HG03521 (cell line): Measurements from ENCODE around the gene KIAA1328.
"Not testable (repeated sequence)": the region's sequence is repeated elsewhere in the genome, so short reads cannot be mapped to it uniquely, and the experiment has no call there.

Experiments
- ATAC-seq: cut with Tn5 transposase; IDR thresholded peaks from one replicate; pipeline ENCODE4 v1.9.1; 2021; ENCODE audit warnings: mild to moderate bottlenecking, moderate library complexity; ENCODE audit not compliant: unreplicated experiment

The KIAA1328 gene

GRCh38 chr18:36879796-36880195, 50.9 kb downstream of the KIAA1328 start:
- not testable (repeated sequence) for ATAC-seq

GRCh38 chr18:36885981-36886380, 57.1 kb downstream of the KIAA1328 start:
- ATAC-seq: no peak

GRCh38 chr18:36887114-36887513, 58.2 kb downstream of the KIAA1328 start:
- ATAC-seq: no peak

- ATAC-seq: no peak
Measured at GRCh38 chr18:36887864-36888263, 58.9 kb downstream of the KIAA1328 start.

GRCh38 chr18:36888778-36889177, 59.9 kb downstream of the KIAA1328 start:
- ATAC-seq: no peak

- ATAC-seq: no peak
Measured at GRCh38 chr18:36889321-36889720, 60.4 kb downstream of the KIAA1328 start.

GRCh38 chr18:36889742-36890141, 60.8 kb downstream of the KIAA1328 start:
- no peak for ATAC-seq

- no peak for ATAC-seq
Measured at GRCh38 chr18:36890598-36890997, 61.7 kb downstream of the KIAA1328 start.

GRCh38 chr18:36893227-36893626, 64.3 kb downstream of the KIAA1328 start:
- no peak for ATAC-seq

- no peak for ATAC-seq
Measured at GRCh38 chr18:36895606-36896005, 66.7 kb downstream of the KIAA1328 start.

GRCh38 chr18:36897253-36897652, 68.3 kb downstream of the KIAA1328 start:
- ATAC-seq: no peak

GRCh38 chr18:36899289-36899688, 70.4 kb downstream of the KIAA1328 start:
- ATAC-seq: no peak

GRCh38 chr18:36900466-36900865, 71.5 kb downstream of the KIAA1328 start:
- no peak for ATAC-seq

- no peak for ATAC-seq
Measured at GRCh38 chr18:36901277-36901701, 72.4 kb downstream of the KIAA1328 start.

- ATAC-seq: no peak
Measured at GRCh38 chr18:36903215-36903928, 74.4 kb downstream of the KIAA1328 start.

GRCh38 chr18:36905571-36905970, 76.6 kb downstream of the KIAA1328 start:
- ATAC-seq: no peak

GRCh38 chr18:36909282-36909681, 80.4 kb downstream of the KIAA1328 start:
- not testable (repeated sequence) for ATAC-seq

GRCh38 chr18:36912887-36913286, 84.0 kb downstream of the KIAA1328 start:
- ATAC-seq: no peak

GRCh38 chr18:36917907-36918306, 89.0 kb downstream of the KIAA1328 start:
- no peak for ATAC-seq

- ATAC-seq: no peak
Measured at GRCh38 chr18:36929601-36930000, 100.7 kb downstream of the KIAA1328 start.

GRCh38 chr18:36931106-36931505, 102.2 kb downstream of the KIAA1328 start:
- no peak for ATAC-seq

- ATAC-seq: no peak
Measured at GRCh38 chr18:36933552-36933951, 104.6 kb downstream of the KIAA1328 start.

- ATAC-seq: no peak
Measured at GRCh38 chr18:36934884-36935283, 106.0 kb downstream of the KIAA1328 start.
